Naive thymus-derived CD8-positive, alpha-beta T cell (primary cell): ENCODE data around the gene PAQR9. TPM values are rescaled to one million over a fixed set of nuclear protein-coding genes. Genes with fewer than 3 reads are reported as not detected.

Experiments used
- ATAC-seq, 2 donors: fragments of 150-1000 bp; cut with Tn5 transposase in 1 of 2; sonication (Bioruptor Pico), chemical (Tn5 transposase) in 1 of 2; 1 replicate in 1 of 2; 2 replicates in 1 of 2; pipeline ENCODE4 v1.10.0; 2021; ENCODE audit warnings: mild to moderate bottlenecking in 2 of 2, moderate library complexity in 2 of 2
- POLR2A ChIA-PET: fragments of 350-600 bp; sonication (Branson Sonifier 250); formaldehyde crosslinking; loops from one replicate; lab custom pipeline; 2021; ENCODE audit warnings: antibody characterized with exemption; lab: Charles Lee
- DNase-seq, 10 donors: peaks; one replicate each; pipeline versions ENCODE4 v3.0.0 to v3.0.0-alpha.2; 2020 to 2022
- H3K27ac Mint-ChIP-seq, 10 donors: one replicate each; pipeline ENCODE4 v1.8.0; 2020 to 2022; ENCODE audit warnings: mild to moderate bottlenecking in 10 of 10, mixed read lengths in 10 of 10, moderate library complexity in 4 of 10, inconsistent platforms in 1 of 10
- H3K27me3 Mint-ChIP-seq, 5 donors: one replicate each; pipeline ENCODE4 v1.8.0; 2021 to 2022; ENCODE audit warnings: mixed read lengths in 5 of 5
- H3K36me3 Mint-ChIP-seq, 3 donors: one replicate each; pipeline ENCODE4 v1.8.0; 2020 to 2022; ENCODE audit warnings: mixed read lengths in 3 of 3, mild to moderate bottlenecking in 2 of 3, inconsistent platforms in 1 of 3
- H3K4me1 Mint-ChIP-seq, 4 donors: one replicate each; pipeline ENCODE4 v1.8.0; 2021 to 2022; ENCODE audit warnings: mixed read lengths in 4 of 4
- H3K4me3 Mint-ChIP-seq, 10 donors: one replicate each; pipeline ENCODE4 v1.8.0; 2020 to 2022; ENCODE audit warnings: mild to moderate bottlenecking in 10 of 10, mixed read lengths in 10 of 10, moderate library complexity in 6 of 10, inconsistent platforms in 1 of 10
- H3K9me3 Mint-ChIP-seq, 9 donors: one replicate each; pipeline ENCODE4 v1.8.0; 2020 to 2022; ENCODE audit warnings: mixed read lengths in 9 of 9, mild to moderate bottlenecking in 3 of 9, inconsistent platforms in 1 of 9, moderate library complexity in 1 of 9
- polyA plus RNA-seq, 3 donors: library from polyadenylated mRNA; unstranded; fragments of 300-500 nt; fragmentation: Illumina TruSeq; gene quantifications; one replicate each; pipeline ENCODE4 v1.2.3, GENCODE V29; 2021
- total RNA-seq, 8 experiments: library from RNA in 2 of 8; stranded (reverse) in 2 of 8; gene quantifications; one replicate each; pipeline ENCODE4 v1.2.3 and lab custom pipeline; 2021 to 2026

PAQR9 gene
- total and polyA plus RNA-seq, 5 experiments from 2014 or later, result not detected

GRCh38 chr3:142926368-142926944 lies 37.0 kb downstream of the PAQR9 start:
- Mint-ChIP-seq H3K4me1 (no peaks in the 10 kb centered on the region), H3K27ac (peak overlapping the region in 1 of 10 donors; percentile 9), H3K4me3 (no peak overlapping the region), H3K36me3 (peaks cover 0 to 23% (median 6%) of the 10 kb centered on the region in 3 donors), H3K9me3 (peaks cover 0 to 16% (median 5%) of the 10 kb centered on the region in 9 donors), H3K27me3 (peaks cover 16 to 56% (median 29%) of the 10 kb centered on the region in 5 donors)
- POLR2A ChIA-PET, result no interaction called here
- no peak for DNase-seq
- ATAC-seq, result no peak

- no peak for ATAC-seq
- H3K27me3 Mint-ChIP-seq, result peaks cover 15 to 56% (median 29%) of the 10 kb centered on the region in 5 donors
- no peak overlapping the region for H3K4me3 Mint-ChIP-seq
- no peak for DNase-seq
- no peaks in the 10 kb centered on the region for H3K4me1 Mint-ChIP-seq
- H3K27ac Mint-ChIP-seq, result no peak overlapping the region
- POLR2A ChIA-PET, result no interaction called here
- H3K36me3 Mint-ChIP-seq, result peaks cover 0 to 23% (median 6%) of the 10 kb centered on the region in 3 donors
- peaks cover 0 to 16% (median 5%) of the 10 kb centered on the region in 9 donors for H3K9me3 Mint-ChIP-seq
Observed at GRCh38 chr3:142925140-142925539, 38.3 kb downstream of the PAQR9 start.

- Mint-ChIP-seq H3K4me3 (no peak overlapping the region), H3K36me3 (peaks cover 0 to 23% (median 6%) of the 10 kb centered on the region in 3 donors), H3K9me3 (peaks cover 0 to 16% (median 5%) of the 10 kb centered on the region in 9 donors), H3K27ac (no peak overlapping the region), H3K27me3 (peaks cover 16 to 56% (median 32%) of the 10 kb centered on the region in 5 donors), H3K4me1 (no peaks in the 10 kb centered on the region)
- ATAC-seq (no peak), DNase-seq (no peak)
- POLR2A ChIA-PET, result no interaction called here
Observed at GRCh38 chr3:142923694-142924093, 39.8 kb downstream of the PAQR9 start.

GRCh38 chr3:142916605-142917004 lies 46.9 kb downstream of the PAQR9 start:
- DNase-seq (no peak), ATAC-seq (no peak)
- H3K9me3 Mint-ChIP-seq, result peaks cover 0 to 7% (median 0%) of the 10 kb centered on the region in 9 donors
- peaks cover 1 to 18% (median 11%) of the 10 kb centered on the region in 5 donors for H3K27me3 Mint-ChIP-seq
- H3K27ac Mint-ChIP-seq, result no peak overlapping the region
- H3K4me3 Mint-ChIP-seq, result no peak overlapping the region
- H3K36me3 Mint-ChIP-seq, result no peaks in the 10 kb centered on the region
- POLR2A ChIA-PET, result no interaction called here
- no peaks in the 10 kb centered on the region for H3K4me1 Mint-ChIP-seq

GRCh38 chr3:142915636-142916035 lies 47.8 kb downstream of the PAQR9 start:
- DNase-seq, result no peak

GRCh38 chr3:142914286-142914811 lies 49.1 kb downstream of the PAQR9 start:
- H3K27ac Mint-ChIP-seq, result no peak overlapping the region
- POLR2A ChIA-PET, result no interaction called here
- H3K4me3 Mint-ChIP-seq, result no peak overlapping the region
- ATAC-seq, result no peak
- DNase-seq, result no peak
- no peaks in the 10 kb centered on the region for H3K4me1 Mint-ChIP-seq
- H3K9me3 Mint-ChIP-seq, result peaks cover 0 to 7% (median 0%) of the 10 kb centered on the region in 9 donors
- no peaks in the 10 kb centered on the region for H3K36me3 Mint-ChIP-seq
- H3K27me3 Mint-ChIP-seq, result peaks cover 0 to 23% (median 11%) of the 10 kb centered on the region in 5 donors

More at GRCh38 chr3:142915636-142916035, 47.8 kb downstream of the PAQR9 start:
- H3K36me3 Mint-ChIP-seq, result no peaks in the 10 kb centered on the region
- no peak for ATAC-seq
- POLR2A ChIA-PET, result no interaction called here
- peak overlapping the region in 1 of 10 donors; percentile 20 for H3K27ac Mint-ChIP-seq
- no peak overlapping the region for H3K4me3 Mint-ChIP-seq
- H3K9me3 Mint-ChIP-seq, result peaks cover 0 to 7% (median 0%) of the 10 kb centered on the region in 9 donors
- H3K27me3 Mint-ChIP-seq, result peaks cover 0 to 20% (median 12%) of the 10 kb centered on the region in 5 donors
- no peaks in the 10 kb centered on the region for H3K4me1 Mint-ChIP-seq

GRCh38 chr3:142913432-142913831 lies 50.0 kb downstream of the PAQR9 start:
- peaks cover 0 to 27% (median 13%) of the 10 kb centered on the region in 5 donors for H3K27me3 Mint-ChIP-seq
- H3K4me1 Mint-ChIP-seq, result no peaks in the 10 kb centered on the region
- POLR2A ChIA-PET, result no interaction called here
- H3K36me3 Mint-ChIP-seq, result no peaks in the 10 kb centered on the region
- DNase-seq (no peak), ATAC-seq (no peak)
- peaks cover 0 to 7% (median 0%) of the 10 kb centered on the region in 9 donors for H3K9me3 Mint-ChIP-seq
- no peak overlapping the region for H3K4me3 Mint-ChIP-seq
- no peak overlapping the region for H3K27ac Mint-ChIP-seq

GRCh38 chr3:142912402-142913172 lies 50.9 kb downstream of the PAQR9 start:
- Mint-ChIP-seq H3K9me3 (peaks cover 0 to 7% (median 0%) of the 10 kb centered on the region in 9 donors), H3K36me3 (no peaks in the 10 kb centered on the region), H3K27me3 (peaks cover 7 to 27% (median 13%) of the 10 kb centered on the region in 5 donors), H3K27ac (peak overlapping the region in 1 of 10 donors; percentile 15), H3K4me3 (no peak overlapping the region), H3K4me1 (no peaks in the 10 kb centered on the region)
- POLR2A ChIA-PET, result no interaction called here
- ATAC-seq (no peak), DNase-seq (no peak)

Other genes with a start within 250 kb of the PAQR9 start
- 1 to 10 TPM; 4.5 to 5.2 TPM for gene TRPC1, start 239.6 kb downstream of the PAQR9 start, total RNA-seq
- 1 to 10 TPM in 1 of 3 donors, under 1 TPM in 2; 0.66 to 1.7 (median 0.82) TPM for gene TRPC1, start 239.6 kb downstream of the PAQR9 start, polyA plus RNA-seq
- gene PCOLCE2, start 74.6 kb downstream of the PAQR9 start, total RNA-seq, result not detected
- gene PCOLCE2, start 74.6 kb downstream of the PAQR9 start, polyA plus RNA-seq, result not detected
- gene U2SURP, start 37.9 kb upstream of the PAQR9 start, total RNA-seq, result 100 to 1,000 TPM; 168 to 169 TPM
- 100 to 1,000 TPM; 110 to 131 (median 125) TPM for gene U2SURP, start 37.9 kb upstream of the PAQR9 start, polyA plus RNA-seq
- gene CHST2, start 156.1 kb upstream of the PAQR9 start, total RNA-seq, result 1 to 10 TPM; 4.2 to 5.2 TPM
- gene CHST2, start 156.1 kb upstream of the PAQR9 start, polyA plus RNA-seq, result 10 to 100 TPM in 1 of 3 donors, 1 to 10 TPM in 2; 4.2 to 11.4 (median 5.5) TPM